ENCODE measurements around the gene SLC28A3. TPM values are rescaled to one million over a fixed set of nuclear protein-coding genes. Genes with fewer than 3 reads are reported as not detected.

The SLC28A3 gene
- total and polyA plus RNA-seq, 2 donors from 2014 or later = 1.0 TPM; not detected in 1

GRCh38 chr9:84230355-84231145, 110.0 kb downstream of the SLC28A3 start:
- Histone ChIP-seq H3K27me3 (ENCODE audit: control insufficient read depth, insufficient read depth, low read length) (no peaks in the 10 kb centered on the region), H3K9ac (ENCODE audit: low read length in 3 of 3) (no peak overlapping the region), H3K36me3 (ENCODE audit: control insufficient read depth in 2 of 3, insufficient read depth in 3 of 3, low read length in 3 of 3) (no peaks in the 10 kb centered on the region), H3K4me3 (ENCODE audit: low read length in 3 of 3) (no peak overlapping the region), H3K27ac (ENCODE audit: low read depth in 2 of 2, low read length in 2 of 2) (no peak overlapping the region), H3K9me3 (ENCODE audit: control insufficient read depth in 2 of 3, insufficient read depth in 1 of 3, low read length in 3 of 3) (no peaks in the 10 kb centered on the region), H3K4me1 (ENCODE audit: control insufficient read depth in 2 of 3, insufficient read depth in 2 of 3, low read depth in 1 of 3, low read length in 3 of 3) (peaks cover 0 to 4% (median 0%) of the 10 kb centered on the region in 3 donors)
- intact Hi-C loops (cut with DNase I) = no loop called here
- FAIRE-seq (no peak), DNase-seq (peak in 2 of 5 donors; percentile 24 to 52)
- TF ChIP-seq CTCF (IDR thresholded peaks at IDR 0.05; ENCODE audit: borderline replicate concordance, extremely low read depth, insufficient read depth) = no peak

GRCh38 chr9:84229191-84229590, 111.4 kb downstream of the SLC28A3 start:
- Histone ChIP-seq H3K9ac (ENCODE audit: low read length in 3 of 3) (no peak overlapping the region), H3K27ac (ENCODE audit: low read depth in 2 of 2, low read length in 2 of 2) (no peak overlapping the region), H3K4me1 (ENCODE audit: control insufficient read depth in 2 of 3, insufficient read depth in 2 of 3, low read depth in 1 of 3, low read length in 3 of 3) (peaks cover 0 to 4% (median 0%) of the 10 kb centered on the region in 3 donors), H3K27me3 (ENCODE audit: control insufficient read depth, insufficient read depth, low read length) (no peaks in the 10 kb centered on the region), H3K9me3 (ENCODE audit: control insufficient read depth in 2 of 3, insufficient read depth in 1 of 3, low read length in 3 of 3) (no peaks in the 10 kb centered on the region), H3K36me3 (ENCODE audit: control insufficient read depth in 2 of 3, insufficient read depth in 3 of 3, low read length in 3 of 3) (no peaks in the 10 kb centered on the region), H3K4me3 (ENCODE audit: low read length in 3 of 3) (no peak overlapping the region)
- intact Hi-C loops (cut with DNase I) = no loop called here
- FAIRE-seq = no peak
- peak in 1 of 5 donors; percentile 19 for DNase-seq
- no peak for TF ChIP-seq CTCF (IDR thresholded peaks at IDR 0.05; ENCODE audit: borderline replicate concordance, extremely low read depth, insufficient read depth)

GRCh38 chr9:84228130-84228720, 112.3 kb downstream of the SLC28A3 start:
- H3K4me1 ChIP-seq (ENCODE audit: control insufficient read depth in 2 of 3, insufficient read depth in 2 of 3, low read depth in 1 of 3, low read length in 3 of 3) = peaks cover 0 to 4% (median 0%) of the 10 kb centered on the region in 3 donors
- DNase-seq (peak in 2 of 5 donors; percentile 26 to 84), FAIRE-seq (no peak)
- H3K27ac ChIP-seq (ENCODE audit: low read depth in 2 of 2, low read length in 2 of 2) = no peak overlapping the region
- no peak overlapping the region for H3K9ac ChIP-seq (ENCODE audit: low read length in 3 of 3)
- no peaks in the 10 kb centered on the region for H3K9me3 ChIP-seq (ENCODE audit: control insufficient read depth in 2 of 3, insufficient read depth in 1 of 3, low read length in 3 of 3)
- intact Hi-C loops (cut with DNase I) = no loop called here
- TF ChIP-seq CTCF (IDR thresholded peaks at IDR 0.05; ENCODE audit: borderline replicate concordance, extremely low read depth, insufficient read depth) = no peak
- no peaks in the 10 kb centered on the region for H3K36me3 ChIP-seq (ENCODE audit: control insufficient read depth in 2 of 3, insufficient read depth in 3 of 3, low read length in 3 of 3)
- H3K27me3 ChIP-seq (ENCODE audit: control insufficient read depth, insufficient read depth, low read length) = no peaks in the 10 kb centered on the region
- H3K4me3 ChIP-seq (ENCODE audit: low read length in 3 of 3) = no peak overlapping the region

Measured in kidney (tissue), 14 donors.